Smooth muscle cell (in vitro differentiated cells): Measurements from ENCODE around the gene FKBP1B. TPM values are rescaled to one million over a fixed set of nuclear protein-coding genes. Genes with fewer than 3 reads are reported as not detected.

Experiments
- DNase-seq: peaks from one replicate; lab custom pipeline; 2025; ENCODE audit not compliant: unreplicated experiment; lab: John Stamatoyannopoulos, UW
- H2AFZ ChIP-seq: fragments of 200-600 bp; sonication (generic); 2 replicates; pipeline ENCODE4 v1.6.0; 2016; ENCODE audit warnings: antibody characterized with exemption, low read depth, mild to moderate bottlenecking
- H3F3A ChIP-seq: fragments of 200-600 bp; sonication (generic); 2 replicates; pipeline ENCODE4 v1.6.0; 2017; ENCODE audit warnings: antibody characterized with exemption, low read depth
- H3K27ac ChIP-seq: fragments of 200-600 bp; sonication (generic); 2 replicates; pipeline ENCODE4 v1.5.1; 2016; ENCODE audit warnings: low read depth, mild to moderate bottlenecking
- H3K27me3 ChIP-seq: fragments of 200-600 bp; sonication (generic); 2 replicates; pipeline ENCODE4 v1.6.1; 2016; ENCODE audit warnings: low read depth, mild to moderate bottlenecking
- H3K36me3 ChIP-seq: fragments of 200-600 bp; sonication (generic); 2 replicates; pipeline ENCODE4 v1.5.1; 2016; ENCODE audit warnings: low read depth
- H3K4me1 ChIP-seq: fragments of 200-600 bp; sonication (generic); 2 replicates; pipeline ENCODE4 v1.5.1; 2016; ENCODE audit warnings: low read depth
- H3K4me2 ChIP-seq: fragments of 200-600 bp; sonication (generic); 2 replicates; pipeline ENCODE4 v1.6.0; 2016; ENCODE audit warnings: mild to moderate bottlenecking
- H3K4me3 ChIP-seq: fragments of 200-600 bp; sonication (generic); 2 replicates; pipeline ENCODE4 v1.5.1; 2016; ENCODE audit warnings: mild to moderate bottlenecking
- H3K79me2 ChIP-seq: fragments of 200-600 bp; sonication (generic); 2 replicates; pipeline ENCODE4 v1.6.0; 2016; ENCODE audit warnings: low read depth, mild to moderate bottlenecking
- H3K9ac ChIP-seq: fragments of 200-600 bp; sonication (generic); 2 replicates; pipeline ENCODE4 v1.6.0; 2016; ENCODE audit warnings: low read depth
- H3K9me3 ChIP-seq: fragments of 200-600 bp; sonication (generic); replicated peaks from 2 replicates; pipeline ENCODE4 v1.5.1; 2016; ENCODE audit warnings: low read depth
- H4K20me1 ChIP-seq: fragments of 200-600 bp; sonication (generic); 2 replicates; pipeline ENCODE4 v1.6.0; 2016; ENCODE audit warnings: low read depth
- WGBS: methylation state at CpG from one replicate; pipeline ENCODE4 v1.1.7; 2016; ENCODE audit warnings: low lambda C conversion rate; 5-methylcytosine and 5-hydroxymethylcytosine counted together
- polyA plus RNA-seq: library from polyadenylated mRNA; unstranded; fragments of >200 nt; fragmentation: Nextera tagmentation; extraction: Ambion mirVana; gene quantifications from 2 replicates; pipeline ENCODE4 v1.2.1, GENCODE V29; 2016
- total RNA-seq: library from RNA; depleted of rRNA; stranded (reverse); fragments of >200 nt; gene quantifications from 2 replicates; pipeline ENCODE4 v1.2.3, GENCODE V29; 2014
- TF ChIP-seq, protein P1 (sequence below): fragments of 200-600 bp; sonication (generic); IDR thresholded peaks from 2 replicates; pipeline ENCODE4 v1.5.1; 2017; ENCODE audit warnings: borderline replicate concordance, mild to moderate bottlenecking, antibody characterized with exemption; ENCODE audit not compliant: insufficient read depth, poor library complexity, severe bottlenecking

FKBP1B gene
- total and polyA plus RNA-seq, 2 experiments from 2014 or later = 17.5 to 26.3 TPM

DNA sequence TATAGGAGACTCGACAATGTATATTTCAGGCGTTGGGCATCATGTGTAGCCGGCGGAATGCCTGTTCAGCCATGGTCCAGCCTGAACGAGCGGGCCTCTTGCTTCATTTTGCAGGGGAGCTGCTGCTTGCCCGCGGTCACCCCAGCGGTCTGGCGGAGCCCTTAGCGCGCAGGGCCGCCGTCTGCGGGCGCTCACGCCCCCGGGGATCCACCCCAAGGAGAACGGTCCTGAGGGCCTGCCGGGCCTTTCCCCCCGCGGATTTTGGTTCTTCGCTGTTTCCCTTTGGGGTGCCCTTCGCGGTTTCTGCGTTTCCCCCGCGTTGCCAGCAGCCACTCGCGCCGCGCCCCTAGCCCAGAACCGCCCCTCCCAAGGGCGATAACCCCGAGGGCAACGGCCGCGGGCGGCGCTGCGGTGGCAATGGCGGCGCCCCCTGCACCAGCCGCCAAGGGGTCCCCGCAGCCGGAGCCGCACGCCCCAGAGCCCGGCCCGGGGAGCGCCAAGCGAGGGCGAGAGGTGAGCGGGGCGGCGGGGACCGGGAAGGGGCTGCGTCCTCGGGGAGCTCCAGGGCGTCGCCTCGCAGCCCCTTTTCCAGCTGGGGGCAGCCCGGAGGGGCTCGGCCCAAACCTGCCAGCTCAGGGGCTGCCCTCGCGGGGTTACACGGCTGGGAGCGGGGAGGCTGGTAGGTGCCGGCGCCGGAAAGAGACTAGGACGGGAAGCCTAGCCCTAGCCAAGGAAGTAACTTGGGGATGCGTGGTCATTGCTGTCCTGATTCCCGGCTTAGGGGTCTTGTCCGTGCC, 39.7 kb upstream of the FKBP1B start, which contains the start of gene MFSD2B:
Gene MFSD2B (plus strand): TSS at position 406 of the 797 bp plus-strand sequence. CDS start 12 bp downstream, at position 418.
- TF ChIP-seq, protein P1, sequence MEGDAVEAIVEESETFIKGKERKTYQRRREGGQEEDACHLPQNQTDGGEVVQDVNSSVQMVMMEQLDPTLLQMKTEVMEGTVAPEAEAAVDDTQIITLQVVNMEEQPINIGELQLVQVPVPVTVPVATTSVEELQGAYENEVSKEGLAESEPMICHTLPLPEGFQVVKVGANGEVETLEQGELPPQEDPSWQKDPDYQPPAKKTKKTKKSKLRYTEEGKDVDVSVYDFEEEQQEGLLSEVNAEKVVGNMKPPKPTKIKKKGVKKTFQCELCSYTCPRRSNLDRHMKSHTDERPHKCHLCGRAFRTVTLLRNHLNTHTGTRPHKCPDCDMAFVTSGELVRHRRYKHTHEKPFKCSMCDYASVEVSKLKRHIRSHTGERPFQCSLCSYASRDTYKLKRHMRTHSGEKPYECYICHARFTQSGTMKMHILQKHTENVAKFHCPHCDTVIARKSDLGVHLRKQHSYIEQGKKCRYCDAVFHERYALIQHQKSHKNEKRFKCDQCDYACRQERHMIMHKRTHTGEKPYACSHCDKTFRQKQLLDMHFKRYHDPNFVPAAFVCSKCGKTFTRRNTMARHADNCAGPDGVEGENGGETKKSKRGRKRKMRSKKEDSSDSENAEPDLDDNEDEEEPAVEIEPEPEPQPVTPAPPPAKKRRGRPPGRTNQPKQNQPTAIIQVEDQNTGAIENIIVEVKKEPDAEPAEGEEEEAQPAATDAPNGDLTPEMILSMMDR = no peak
- Histone ChIP-seq H3K27me3 (peaks cover 39% of the 10 kb centered on the region), H3F3A (no peaks in the 10 kb centered on the region), H2AFZ (no peak within 1 kb of the TSS), H3K9me3 (no peaks in the 10 kb centered on the region), H3K4me1 (no peaks in the 10 kb centered on the region), H3K9ac (no peak within 1 kb of the TSS), H3K27ac (no peak within 1 kb of the TSS), H3K79me2 (no peaks in the 10 kb centered on the region), H4K20me1 (no peaks in the 10 kb centered on the region), H3K36me3 (no peaks in the 10 kb centered on the region), H3K4me3 (peak within 1 kb of the TSS; percentile 54), H3K4me2 (peak within 1 kb of the TSS; percentile 91)
- DNase-seq = no peak
- 19% methylated on average over 61 of the region's 75 CpGs for WGBS

DNA sequence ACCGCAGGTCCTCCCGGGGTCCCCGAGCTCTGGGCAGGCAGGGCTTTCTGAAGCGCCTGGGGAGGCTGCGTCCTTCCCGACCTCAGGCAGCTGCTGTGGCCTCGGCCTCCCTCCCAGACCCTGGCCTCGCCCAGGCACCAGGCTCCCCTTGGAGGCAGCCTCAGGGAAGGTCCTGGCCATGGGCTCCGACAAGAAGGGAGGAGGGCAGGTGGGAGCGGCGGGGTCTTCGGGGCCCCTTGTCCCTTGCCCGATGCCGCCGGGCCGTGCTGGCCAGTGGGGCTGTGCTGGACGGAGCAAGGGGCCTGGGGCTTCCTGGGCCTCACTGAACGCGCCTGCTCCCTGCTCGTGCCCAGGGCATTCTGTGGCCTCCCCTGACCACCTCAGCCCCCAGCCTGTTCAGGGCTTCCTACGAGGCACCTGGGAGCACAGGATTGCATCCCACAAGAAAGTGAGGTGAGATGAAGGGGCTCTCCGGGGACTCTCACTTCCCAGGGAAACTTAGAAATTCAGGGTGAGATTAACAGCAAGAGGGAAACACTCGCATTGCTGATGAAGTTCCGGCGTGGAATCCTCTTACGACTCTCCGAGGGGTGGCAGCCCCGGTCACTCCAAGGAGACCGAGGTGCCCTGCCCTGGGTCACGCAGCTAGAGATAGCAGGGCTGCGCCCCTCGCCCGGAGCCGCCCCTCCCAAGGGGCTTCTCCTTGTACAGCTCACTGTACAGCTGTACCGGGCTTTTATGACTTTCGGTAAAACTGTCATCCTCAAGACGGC, 38.9 kb upstream of the FKBP1B start:
- no peak overlapping the region for H3K27ac ChIP-seq
- 70% methylated on average over 37 of the region's 37 CpGs for WGBS

DNA sequence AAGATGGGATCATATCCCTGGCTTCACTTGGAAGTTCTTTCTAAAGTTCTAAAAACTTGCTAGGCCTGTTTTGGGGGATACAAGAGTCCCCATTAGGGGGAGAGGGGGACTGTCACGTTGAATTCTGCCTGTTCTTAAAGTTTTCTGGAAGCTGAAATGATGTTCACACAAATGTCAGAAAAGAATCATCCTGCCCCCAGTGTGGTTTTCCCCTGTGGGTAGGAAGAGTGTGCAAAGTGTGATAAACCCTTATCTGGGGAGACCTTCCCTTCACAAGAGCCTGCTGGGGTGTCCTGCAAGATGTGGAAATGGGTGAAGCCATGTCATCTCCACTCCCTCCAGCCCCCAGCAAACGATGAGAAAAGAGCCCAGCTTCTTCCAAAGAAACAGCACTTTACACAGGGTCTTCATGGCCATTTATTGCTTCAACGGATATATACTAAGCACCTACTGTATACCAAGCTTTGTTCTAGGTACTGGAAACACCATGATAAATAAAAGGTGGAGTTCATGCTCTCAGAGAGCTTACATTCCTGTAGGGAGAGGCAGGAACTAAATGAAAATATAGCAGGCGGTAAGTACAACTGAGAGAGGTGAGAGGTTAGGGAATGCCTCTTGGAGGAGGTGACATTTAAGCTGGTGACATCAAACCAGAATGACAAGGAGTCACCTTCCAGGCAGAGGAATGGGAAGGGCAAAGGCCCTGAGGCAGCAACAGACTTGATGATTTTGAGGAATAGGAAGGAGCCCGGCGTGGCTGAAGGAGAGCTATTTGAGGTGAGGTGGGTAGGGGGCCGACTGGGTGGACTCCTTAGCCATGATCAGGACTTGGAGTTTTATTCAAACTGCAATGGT, 38.1 kb upstream of the FKBP1B start:
- WGBS = 95% methylated on average over 6 of the region's 7 CpGs
- no peaks in the 10 kb centered on the region for H3K79me2 ChIP-seq

More for the DNA sequence above, 38.9 kb upstream of the FKBP1B start:
- Histone ChIP-seq H3K79me2 (no peaks in the 10 kb centered on the region), H3K4me2 (peak overlapping the region; percentile 91), H3K4me1 (no peaks in the 10 kb centered on the region), H3K9ac (no peak overlapping the region), H3F3A (no peaks in the 10 kb centered on the region), H3K36me3 (no peaks in the 10 kb centered on the region), H3K4me3 (peak overlapping the region; percentile 54), H3K9me3 (no peaks in the 10 kb centered on the region), H3K27me3 (peaks cover 39% of the 10 kb centered on the region), H2AFZ (no peak overlapping the region), H4K20me1 (no peaks in the 10 kb centered on the region)
- DNase-seq = no peak
- TF ChIP-seq, protein P1 = no peak

More for the DNA sequence above, 38.1 kb upstream of the FKBP1B start:
- TF ChIP-seq, protein P1 = no peak
- Histone ChIP-seq H3K9me3 (no peaks in the 10 kb centered on the region), H3K4me1 (no peaks in the 10 kb centered on the region), H4K20me1 (no peaks in the 10 kb centered on the region), H3K9ac (no peak overlapping the region), H2AFZ (no peak overlapping the region), H3K36me3 (no peaks in the 10 kb centered on the region), H3K27me3 (peaks cover 39% of the 10 kb centered on the region), H3K27ac (no peak overlapping the region), H3K4me3 (no peak overlapping the region), H3F3A (no peaks in the 10 kb centered on the region), H3K4me2 (no peak overlapping the region)
- DNase-seq = no peak
